IPS DF 6.9 (cell line): ENCODE results near the gene PDX1.
A peak's percentile ranks its signal among the peaks of the same experiment; 100 is the strongest.

ENCODE experiments used
- DNase-seq: peaks from one replicate; pipeline ENCODE4 v3.0.0-alpha.2; 2013; ENCODE audit warnings: low read depth, low spot score
- H3K27ac ChIP-seq: one replicate; pipeline ENCODE4 v1.5.1; 2013; ENCODE audit warnings: low read length, control low read depth
- H3K27me3 ChIP-seq: 2 replicates; pipeline ENCODE4 v1.6.1; 2013; ENCODE audit warnings: mild to moderate bottlenecking, low read length; ENCODE audit not compliant: control insufficient read depth, insufficient read depth
- H3K36me3 ChIP-seq: 2 replicates; pipeline ENCODE4 v1.6.1; 2013; ENCODE audit warnings: low read length; ENCODE audit not compliant: control insufficient read depth, insufficient read depth
- H3K4me1 ChIP-seq: 2 replicates; pipeline ENCODE4 v1.6.1; 2013; ENCODE audit warnings: low read length; ENCODE audit not compliant: control insufficient read depth, insufficient read depth
- H3K4me3 ChIP-seq: 2 replicates; pipeline ENCODE4 v1.5.1; 2013; ENCODE audit warnings: mild to moderate bottlenecking, low read length
- H3K9me3 ChIP-seq: 2 replicates; pipeline ENCODE4 v1.6.1; 2013; ENCODE audit warnings: low read length, inconsistent platforms; ENCODE audit not compliant: control insufficient read depth, insufficient read depth
- WGBS: extraction: QIAGEN DNeasy Blood & Tissue Kit; methylation state at CpG from one replicate; pipeline ENCODE4 v1.1.7; 2013; ENCODE audit warnings: mixed read lengths, missing lambda C conversion rate; ENCODE audit not compliant: insufficient read length, insufficient coverage; 5-methylcytosine and 5-hydroxymethylcytosine counted together

PDX1 gene

DNA sequence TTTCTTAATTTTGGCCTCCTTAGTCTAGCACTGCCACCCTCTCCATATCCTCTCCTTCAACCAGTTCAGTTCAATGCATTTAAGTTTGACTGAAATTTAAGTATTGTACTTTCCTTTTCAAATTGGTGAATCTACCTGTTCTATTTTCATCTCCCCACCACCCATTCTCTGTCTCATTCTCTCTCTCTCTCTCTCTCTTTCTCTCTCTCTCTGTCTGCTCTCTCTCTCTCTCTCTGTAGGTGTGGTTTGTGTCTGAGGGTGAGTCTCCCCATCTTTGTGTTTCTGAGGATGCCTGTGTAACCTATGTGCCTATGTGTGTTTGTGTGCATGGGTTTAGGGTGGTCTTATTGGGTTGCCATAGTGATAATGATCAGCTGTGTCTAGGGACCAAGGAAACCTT lies 10.1 kb downstream of the PDX1 start:
- 0 out of 2 replicates have a peak, but pooled peaks cover 1% of the 10 kb centered on the region for H3K4me1 ChIP-seq
- no peak overlapping the region for H3K4me3 ChIP-seq
- H3K27me3 ChIP-seq, result peaks cover 71% of the 10 kb centered on the region
- H3K36me3 ChIP-seq, result no peaks in the 10 kb centered on the region
- no peak overlapping the region for H3K27ac ChIP-seq
- DNase-seq, result no peak
- no peaks in the 10 kb centered on the region for H3K9me3 ChIP-seq

DNA sequence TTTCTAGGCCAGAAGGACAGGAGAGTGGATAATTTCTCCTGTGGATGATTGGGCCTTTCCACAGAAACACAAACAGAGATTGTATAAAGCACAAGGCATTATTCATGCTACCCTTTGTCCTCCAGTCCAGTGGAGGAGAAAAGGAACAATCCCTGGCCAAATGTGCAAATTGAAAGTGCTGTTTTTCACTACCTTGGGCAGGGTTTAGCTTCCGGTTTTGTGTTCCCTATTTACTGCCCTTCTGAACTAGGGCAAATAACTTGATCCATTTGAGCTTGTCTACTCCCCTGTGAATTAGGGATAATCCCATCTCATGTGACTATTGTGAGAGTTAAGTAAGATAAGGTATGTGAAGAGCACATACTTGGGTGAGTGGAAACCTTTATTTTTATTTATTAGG lies 13.3 kb downstream of the PDX1 start:
- no peak for DNase-seq
- no peaks in the 10 kb centered on the region for H3K36me3 ChIP-seq
- no peak overlapping the region for H3K4me3 ChIP-seq
- WGBS, result no CpG with 5 or more reads among the region's 1 CpG
- no peaks in the 10 kb centered on the region for H3K4me1 ChIP-seq
- no peak overlapping the region for H3K27ac ChIP-seq
- H3K9me3 ChIP-seq, result no peaks in the 10 kb centered on the region
- peaks cover 39% of the 10 kb centered on the region for H3K27me3 ChIP-seq

DNA sequence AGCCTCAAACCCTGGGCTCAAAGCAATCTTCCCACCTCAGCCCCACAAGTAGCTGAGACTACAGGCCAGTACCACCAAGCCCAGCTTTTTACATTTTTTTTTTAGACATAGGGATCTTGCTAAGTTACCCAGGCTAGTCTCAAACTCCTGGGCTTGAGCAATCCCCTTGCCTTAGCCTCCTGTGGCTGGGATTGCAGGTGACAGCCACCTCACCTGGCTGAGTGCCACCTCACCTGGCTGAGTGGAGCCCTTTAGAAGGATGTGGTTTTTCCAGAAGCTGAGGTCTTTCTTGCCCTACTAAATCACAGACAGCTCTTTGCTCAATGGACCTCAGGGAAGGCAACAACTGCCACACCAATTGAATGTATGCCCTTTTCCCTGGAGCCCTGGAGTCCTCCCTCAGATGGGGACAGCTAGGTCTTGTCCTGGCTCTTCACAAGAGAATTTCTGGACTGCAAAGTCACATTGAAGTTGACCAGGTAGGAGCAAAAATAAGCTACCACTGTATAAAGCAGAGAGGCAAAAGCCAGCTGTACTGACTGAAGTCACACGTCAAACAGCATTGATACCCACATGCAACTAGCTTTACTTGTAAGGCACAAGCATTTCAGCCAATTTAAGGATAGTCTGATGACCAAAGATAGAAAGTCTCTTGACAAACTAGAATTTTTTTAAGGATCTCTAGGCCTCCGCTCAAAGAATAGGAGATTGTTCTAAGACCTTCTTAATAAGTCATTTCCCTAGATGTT lies 14.0 kb downstream of the PDX1 start:
- no CpG with 5 or more reads among the region's 2 CpGs for WGBS
- no peak overlapping the region for H3K4me3 ChIP-seq
- H3K27ac ChIP-seq, result no peak overlapping the region
- H3K4me1 ChIP-seq, result no peaks in the 10 kb centered on the region
- peaks cover 32% of the 10 kb centered on the region for H3K27me3 ChIP-seq
- H3K36me3 ChIP-seq, result no peaks in the 10 kb centered on the region
- H3K9me3 ChIP-seq, result no peaks in the 10 kb centered on the region
- DNase-seq, result no peak

DNA sequence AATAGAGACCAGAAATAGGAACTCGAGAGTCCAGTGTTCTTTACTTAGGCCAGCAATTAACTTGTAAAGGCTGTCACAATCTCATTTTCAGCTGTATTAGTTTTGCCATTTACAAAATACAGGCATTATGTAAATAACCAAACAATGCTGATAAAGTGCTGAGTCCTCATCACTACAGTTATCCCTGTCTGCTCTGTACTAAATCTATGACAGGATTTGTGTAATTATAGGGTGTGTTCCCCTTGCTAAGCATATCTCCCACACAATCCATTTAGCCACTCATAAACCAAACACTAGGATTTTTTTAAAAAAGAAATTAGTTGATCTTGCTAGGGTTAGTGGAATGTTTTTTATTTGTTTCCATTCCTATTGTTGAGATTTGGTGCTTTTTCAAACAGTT lies 23.2 kb downstream of the PDX1 start:
- H3K27me3 ChIP-seq, result no peaks in the 10 kb centered on the region
- H3K27ac ChIP-seq, result no peak overlapping the region
- H3K4me1 ChIP-seq, result no peaks in the 10 kb centered on the region
- no peaks in the 10 kb centered on the region for H3K9me3 ChIP-seq
- WGBS, result no CpG with 5 or more reads among the region's 1 CpG
- DNase-seq, result no peak
- H3K4me3 ChIP-seq, result no peak overlapping the region
- H3K36me3 ChIP-seq, result no peaks in the 10 kb centered on the region

DNA sequence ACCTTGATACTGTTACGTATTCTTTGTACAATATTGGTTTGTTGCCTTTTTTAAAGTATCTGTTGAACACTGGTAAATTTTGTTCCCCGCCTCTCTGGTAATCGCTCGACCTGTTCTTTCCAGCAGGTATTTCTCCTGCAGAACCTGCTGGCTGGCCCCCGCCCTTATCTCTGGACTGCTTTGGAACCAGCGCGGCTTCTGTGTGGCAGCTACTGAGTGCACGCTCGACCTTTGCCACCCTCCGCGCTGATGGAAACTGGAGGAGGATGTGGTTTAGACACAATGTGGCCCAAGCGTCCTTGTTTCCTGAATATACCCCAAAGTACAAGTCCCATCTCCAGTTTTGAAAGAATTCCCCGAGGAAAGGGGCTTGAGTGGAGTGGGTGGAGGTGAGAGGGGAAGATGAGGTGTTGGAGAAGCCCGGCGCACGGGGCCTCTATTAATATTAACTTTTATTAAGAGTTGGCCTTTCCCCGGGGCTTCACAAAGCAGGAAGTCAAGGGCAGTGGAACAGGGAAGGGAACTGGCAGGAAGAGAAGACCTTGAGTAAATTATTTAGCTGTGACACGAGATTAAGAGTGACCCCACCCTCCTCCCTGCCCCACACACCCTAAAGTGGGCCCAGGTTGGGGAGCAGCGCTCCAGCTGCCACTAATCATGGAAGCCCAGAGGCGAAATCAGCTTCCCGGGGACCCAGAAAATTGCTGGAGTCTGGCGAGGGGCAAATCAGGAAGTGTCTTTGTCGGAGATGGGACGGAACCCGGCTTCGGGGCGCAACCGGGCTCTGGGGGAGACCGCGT lies 33.3 kb downstream of the PDX1 start:
- no peak for DNase-seq
- no CpG with 5 or more reads among the region's 30 CpGs for WGBS
- H3K36me3 ChIP-seq, result no peaks in the 10 kb centered on the region
- no peaks in the 10 kb centered on the region for H3K9me3 ChIP-seq
- H3K27me3 ChIP-seq, result peaks cover 47% of the 10 kb centered on the region
- no peak overlapping the region for H3K27ac ChIP-seq
- no peaks in the 10 kb centered on the region for H3K4me1 ChIP-seq
- peak overlapping the region; percentile 15; the same call in 1 of the 2 replicates for H3K4me3 ChIP-seq

DNA sequence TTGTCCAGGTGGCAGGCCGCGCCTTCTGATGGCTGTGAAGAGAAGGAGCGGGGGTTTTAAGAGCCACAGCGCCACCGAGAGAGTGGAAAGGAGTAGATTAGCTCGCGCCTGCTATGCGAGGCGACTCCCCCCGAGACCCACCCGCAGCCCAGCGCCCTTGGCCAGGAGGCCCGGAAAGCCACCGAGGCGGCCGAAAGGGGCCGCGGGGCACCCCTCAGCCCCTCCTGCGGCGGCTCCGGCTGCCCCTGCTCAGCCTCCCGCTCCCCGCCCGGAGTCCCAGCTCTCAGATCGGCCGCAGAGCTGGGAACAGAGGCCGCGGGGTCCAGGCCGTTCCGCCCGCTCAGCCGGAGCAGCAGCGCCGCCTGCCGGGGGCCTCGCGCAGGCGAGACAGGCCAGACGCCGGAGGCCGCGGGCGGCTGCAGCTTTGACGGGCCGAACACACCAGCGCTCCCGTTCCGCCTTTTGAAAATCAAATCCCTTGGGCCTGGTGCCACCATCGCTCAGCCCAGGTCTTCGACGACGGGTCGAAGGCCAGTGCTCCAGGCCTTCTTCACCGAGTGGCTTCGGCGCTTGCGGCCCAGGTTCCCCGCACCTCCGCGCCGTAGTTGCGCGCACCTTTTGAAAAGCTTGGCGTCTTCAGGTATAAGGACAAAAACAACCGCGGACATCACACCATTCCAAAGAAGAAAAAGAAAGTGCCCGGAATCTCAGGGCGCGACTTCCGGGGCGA lies 34.0 kb downstream of the PDX1 start:
- DNase-seq, result no peak
- no peaks in the 10 kb centered on the region for H3K36me3 ChIP-seq
- H3K27ac ChIP-seq, result no peak overlapping the region
- no peaks in the 10 kb centered on the region for H3K9me3 ChIP-seq
- peak overlapping the region; percentile 15; the same call in 1 of the 2 replicates for H3K4me3 ChIP-seq
- no peaks in the 10 kb centered on the region for H3K4me1 ChIP-seq
- WGBS, result no CpG with 5 or more reads among the region's 71 CpGs
- peaks cover 54% of the 10 kb centered on the region for H3K27me3 ChIP-seq

DNA sequence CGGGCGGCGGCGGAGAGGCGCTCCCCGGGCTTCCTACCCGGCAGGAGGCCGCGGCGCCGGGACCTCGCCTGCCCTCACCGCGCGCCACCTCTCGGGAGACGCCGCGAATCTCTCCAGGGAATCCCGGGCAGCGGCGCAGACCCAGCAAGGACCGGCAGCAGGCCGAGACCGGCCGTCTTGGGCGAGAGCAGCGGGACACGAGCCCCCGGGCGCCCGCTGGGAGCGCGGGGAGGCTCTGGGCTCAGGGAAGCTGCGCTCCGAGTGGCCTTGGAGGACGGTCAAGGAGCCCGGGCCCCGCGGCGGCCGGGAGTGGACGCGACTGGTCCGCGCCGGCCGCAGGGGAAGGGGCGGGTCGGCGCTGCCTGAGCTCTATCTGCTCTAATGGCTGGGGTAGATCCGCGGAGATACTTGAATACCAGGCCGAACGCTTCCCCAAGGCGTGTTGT lies 34.6 kb downstream of the PDX1 start:
- peaks cover 59% of the 10 kb centered on the region for H3K27me3 ChIP-seq
- H3K4me1 ChIP-seq, result no peaks in the 10 kb centered on the region
- no peaks in the 10 kb centered on the region for H3K9me3 ChIP-seq
- H3K36me3 ChIP-seq, result no peaks in the 10 kb centered on the region
- no peak overlapping the region for H3K27ac ChIP-seq
- peak overlapping the region; percentile 13; the same call in 1 of the 2 replicates for H3K4me3 ChIP-seq
- DNase-seq, result no peak
- no CpG with 5 or more reads among the region's 56 CpGs for WGBS

DNA sequence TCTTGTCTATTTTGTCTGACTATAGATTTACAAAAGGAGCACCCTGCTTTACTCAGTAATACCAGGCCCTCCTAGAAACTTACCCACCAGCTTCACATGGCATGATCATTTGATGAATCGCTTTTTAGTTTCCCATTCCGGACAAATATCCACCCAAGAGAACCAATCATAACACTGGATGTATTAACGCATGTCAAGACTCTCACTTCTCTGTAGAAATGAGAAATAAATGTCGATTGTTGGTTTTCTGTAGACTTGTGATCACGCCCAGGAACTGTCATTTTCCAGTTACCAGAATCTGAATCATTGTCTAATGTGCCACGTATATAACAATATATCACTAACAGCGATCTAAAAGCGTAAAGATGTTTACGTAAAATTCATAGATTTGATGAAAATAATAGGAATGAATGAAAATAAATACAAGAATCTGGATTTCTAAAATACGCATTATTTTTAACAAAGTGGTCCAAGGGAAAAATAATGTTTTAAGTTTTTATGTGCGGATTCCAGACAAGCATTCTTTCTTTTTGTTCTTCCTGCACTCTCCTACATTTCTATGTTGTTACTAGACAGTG lies 35.3 kb downstream of the PDX1 start:
- Histone ChIP-seq H3K4me3 (no peak overlapping the region), H3K27me3 (peaks cover 66% of the 10 kb centered on the region), H3K36me3 (no peaks in the 10 kb centered on the region), H3K9me3 (no peaks in the 10 kb centered on the region), H3K27ac (no peak overlapping the region), H3K4me1 (no peaks in the 10 kb centered on the region)
- no peak for DNase-seq
- 100% methylated on average over 4 of the region's 11 CpGs for WGBS

DNA sequence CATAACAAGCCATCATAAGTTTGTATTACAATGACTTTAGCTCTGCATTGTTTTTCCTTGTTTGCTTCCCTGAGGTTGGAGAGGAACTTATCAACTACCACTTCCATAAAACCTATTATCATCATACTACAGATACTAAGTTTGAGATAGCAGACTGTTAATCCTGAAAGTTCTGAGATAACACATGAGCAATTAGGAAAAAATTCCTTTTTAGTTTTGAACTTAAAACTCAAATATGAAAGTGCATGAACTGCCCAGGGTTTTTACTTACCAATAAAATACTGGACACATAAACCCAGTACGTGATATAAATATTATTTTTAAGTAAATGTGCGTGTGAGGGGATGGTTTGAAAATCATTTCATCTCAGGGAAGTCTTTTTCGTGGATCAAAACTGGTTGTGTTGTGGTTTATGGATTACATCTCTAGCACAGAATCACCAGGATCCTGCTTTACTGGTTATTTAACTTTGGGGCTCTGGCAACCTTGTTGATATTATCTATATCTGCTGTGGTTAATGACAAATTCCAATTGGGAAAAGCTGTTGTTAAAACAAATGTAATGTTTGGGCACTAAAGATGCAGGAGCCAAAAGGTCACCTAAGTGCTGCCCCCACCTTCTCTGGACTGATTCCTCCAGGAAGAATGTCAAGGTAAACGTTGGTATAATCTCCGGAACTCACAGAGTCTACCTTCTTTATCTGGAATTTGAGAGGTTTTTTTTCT lies 36.9 kb downstream of the PDX1 start:
- H3K27me3 ChIP-seq, result peaks cover 76% of the 10 kb centered on the region
- WGBS, result no CpG with 5 or more reads among the region's 5 CpGs
- H3K36me3 ChIP-seq, result no peaks in the 10 kb centered on the region

More for the DNA sequence above, 36.9 kb downstream of the PDX1 start:
- H3K9me3 ChIP-seq, result no peaks in the 10 kb centered on the region
- DNase-seq, result no peak
- H3K27ac ChIP-seq, result no peak overlapping the region
- peaks cover 1% of the 10 kb centered on the region; the same call in 1 of the 2 replicates for H3K4me1 ChIP-seq
- H3K4me3 ChIP-seq, result no peak overlapping the region
